ENCODE results near the gene ZCWPW1.
"Not testable (repeated sequence)": the region's sequence is repeated elsewhere in the genome, so short reads cannot be mapped to it uniquely, and the experiment has no call there.

ZCWPW1 gene

DNA sequence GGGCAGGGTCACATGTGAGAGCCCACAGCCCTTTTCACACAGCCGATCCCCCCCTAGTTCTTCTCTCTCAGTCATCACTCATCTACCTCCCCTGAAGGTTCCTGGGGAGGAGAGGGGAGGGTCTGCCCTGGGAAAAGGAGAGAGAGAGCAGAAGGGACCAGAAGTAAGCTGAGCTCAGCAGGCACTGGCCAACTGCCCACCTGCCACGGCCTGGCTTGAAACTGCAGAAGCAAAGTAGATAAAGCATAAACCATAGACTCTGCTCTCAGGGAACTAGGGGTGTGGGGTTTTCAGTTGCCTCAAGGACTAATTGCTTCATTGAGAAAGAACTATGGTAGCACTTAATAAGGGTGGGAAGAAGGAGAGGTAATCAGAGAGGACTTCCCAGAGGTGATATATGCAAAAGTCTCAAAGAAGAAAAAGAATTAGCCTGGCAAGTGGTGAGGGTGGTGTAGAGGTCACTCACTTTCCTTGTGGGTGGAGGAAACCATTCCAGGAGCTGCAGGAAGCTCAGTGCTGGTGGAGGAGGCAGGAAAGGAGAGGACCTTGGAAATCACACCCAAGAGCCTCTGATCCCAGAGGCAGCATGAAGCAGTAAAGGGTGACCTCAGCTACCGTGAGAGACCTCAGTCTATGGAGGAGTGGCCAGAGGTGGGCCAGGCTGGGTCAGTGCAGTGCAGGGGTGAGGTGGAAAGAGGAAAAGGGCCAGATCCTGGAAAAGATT is 38.1 kb downstream of the ZCWPW1 start:
- Histone ChIP-seq H3K4me2 (ENCODE audit: low read length) (no peak overlapping the region), H3K9me3 (replicated peaks; ENCODE audit: low read length) (no peaks in the 10 kb centered on the region), H3K4me1 (ENCODE audit: control insufficient read depth, insufficient read depth, low read length) (no peaks in the 10 kb centered on the region), H3K27me3 (ENCODE audit: control insufficient read depth, insufficient read depth, low read length) (peaks cover 56% of the 10 kb centered on the region), H3K9ac (ENCODE audit: low read depth, low read length) (no peak overlapping the region), H3K36me3 (ENCODE audit: insufficient read depth, low read length) (no peaks in the 10 kb centered on the region), H3K4me3 (ENCODE audit: low read length) (no peak overlapping the region)

DNA sequence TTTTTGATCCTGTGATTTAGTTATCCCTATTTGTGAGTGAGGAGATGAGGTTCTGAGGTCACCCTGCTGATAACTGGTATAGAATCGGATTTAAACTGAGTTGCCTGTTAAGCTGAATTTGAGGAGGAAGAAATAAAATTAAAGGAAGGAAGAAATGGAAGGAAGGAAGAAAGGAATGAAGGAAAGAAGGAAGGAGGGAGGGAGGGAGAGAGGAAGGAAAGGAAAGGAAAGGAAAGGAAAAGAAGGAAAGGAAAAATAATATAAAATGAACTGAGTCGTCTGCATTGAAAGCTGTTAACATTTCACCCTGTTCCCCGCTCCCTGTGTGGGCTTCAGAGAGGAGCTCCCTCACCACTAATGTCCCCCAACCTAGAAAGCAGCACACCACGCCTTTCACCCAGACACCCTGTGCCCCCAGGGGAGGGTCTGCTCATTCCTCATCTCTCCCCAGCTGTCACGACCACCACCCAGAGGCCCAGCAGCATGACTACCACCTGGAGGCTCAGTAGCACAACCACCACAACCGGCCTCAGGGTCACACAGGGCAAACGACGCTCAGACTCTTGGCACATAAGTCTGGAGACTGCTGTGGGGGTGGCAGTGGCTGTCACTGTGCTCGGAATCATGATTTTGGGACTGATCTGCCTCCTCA is 38.9 kb downstream of the ZCWPW1 start:
- Histone ChIP-seq H3K27me3 (ENCODE audit: control insufficient read depth, insufficient read depth, low read length) (peaks cover 59% of the 10 kb centered on the region), H3K9ac (ENCODE audit: low read depth, low read length) (no peak overlapping the region), H3K4me3 (ENCODE audit: low read length) (no peak overlapping the region), H3K36me3 (ENCODE audit: insufficient read depth, low read length) (no peaks in the 10 kb centered on the region), H3K9me3 (replicated peaks; ENCODE audit: low read length) (no peaks in the 10 kb centered on the region), H3K4me1 (ENCODE audit: control insufficient read depth, insufficient read depth, low read length) (no peaks in the 10 kb centered on the region), H3K4me2 (ENCODE audit: low read length) (no peak overlapping the region)

- Histone ChIP-seq H3K9me3 (replicated peaks; ENCODE audit: low read length) (no peaks in the 10 kb centered on the region), H3K27me3 (ENCODE audit: control insufficient read depth, insufficient read depth, low read length) (peaks cover 54% of the 10 kb centered on the region), H3K4me2 (ENCODE audit: low read length) (no peak overlapping the region), H3K9ac (ENCODE audit: low read depth, low read length) (no peak overlapping the region), H3K4me3 (ENCODE audit: low read length) (no peak overlapping the region), H3K4me1 (ENCODE audit: control insufficient read depth, insufficient read depth, low read length) (no peaks in the 10 kb centered on the region), H3K36me3 (ENCODE audit: insufficient read depth, low read length) (no peaks in the 10 kb centered on the region)
These were observed 40.8 kb downstream of the ZCWPW1 start for GRCh38 chr7:100387695-100388094.

DNA sequence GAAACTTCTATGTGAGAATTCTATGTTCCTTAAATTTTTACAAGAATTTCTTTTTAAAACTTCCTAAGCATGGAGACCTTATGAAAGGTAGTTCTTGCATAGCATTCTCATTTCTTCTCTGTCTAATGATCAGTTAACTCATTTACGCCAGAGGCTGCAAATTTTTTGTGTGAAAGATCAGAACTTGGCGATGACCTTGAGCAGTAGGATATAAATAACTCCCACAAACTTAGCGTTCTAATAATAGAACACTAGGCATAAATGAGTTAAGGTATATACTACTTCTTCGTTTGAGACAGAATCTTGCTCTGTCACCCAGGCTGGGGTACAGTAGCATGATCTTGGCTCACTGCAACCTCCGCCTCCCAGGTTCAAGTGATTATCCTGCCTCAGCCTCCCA is 41.6 kb downstream of the ZCWPW1 start:
- Histone ChIP-seq H3K27me3 (ENCODE audit: control insufficient read depth, insufficient read depth, low read length) (peaks cover 49% of the 10 kb centered on the region), H3K9ac (ENCODE audit: low read depth, low read length) (no peak overlapping the region), H3K4me2 (ENCODE audit: low read length) (no peak overlapping the region), H3K4me3 (ENCODE audit: low read length) (no peak overlapping the region), H3K9me3 (replicated peaks; ENCODE audit: low read length) (no peaks in the 10 kb centered on the region), H3K4me1 (ENCODE audit: control insufficient read depth, insufficient read depth, low read length) (no peaks in the 10 kb centered on the region), H3K36me3 (ENCODE audit: insufficient read depth, low read length) (no peaks in the 10 kb centered on the region)

DNA sequence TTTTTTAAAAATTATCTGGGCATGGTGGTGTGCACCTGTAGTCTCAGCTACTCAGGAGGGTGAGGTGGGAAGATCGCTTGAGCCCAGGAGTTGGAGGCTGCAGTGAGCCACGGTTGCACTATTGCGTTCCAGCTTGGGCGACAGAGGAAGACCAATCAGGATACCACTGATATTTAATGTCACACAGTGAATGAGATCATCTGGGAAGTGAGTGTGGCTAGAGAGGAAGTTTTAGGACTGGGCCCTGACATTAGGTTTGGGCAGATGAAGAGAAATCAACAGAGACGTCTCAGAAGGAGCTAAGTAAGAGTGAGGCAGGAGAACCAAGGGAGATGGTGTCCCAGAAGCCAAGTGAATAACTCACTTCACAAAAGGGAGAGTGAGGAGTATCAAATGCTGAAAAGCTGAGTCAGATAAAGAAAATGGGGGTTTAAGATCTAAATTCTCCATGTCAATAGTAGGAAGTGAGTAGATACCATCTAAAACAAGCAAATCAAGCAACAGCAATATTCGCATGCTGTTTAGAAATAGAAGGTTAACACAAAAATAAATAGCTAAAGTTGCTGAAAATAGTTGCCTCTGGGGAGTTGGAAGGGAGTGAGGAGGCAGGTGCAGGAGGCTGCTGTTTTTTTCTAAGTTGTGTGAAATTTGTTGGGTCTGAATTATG is 43.7 kb downstream of the ZCWPW1 start:
- Histone ChIP-seq H3K9ac (ENCODE audit: low read depth, low read length) (no peak overlapping the region), H3K4me2 (ENCODE audit: low read length) (no peak overlapping the region), H3K4me1 (ENCODE audit: control insufficient read depth, insufficient read depth, low read length) (no peaks in the 10 kb centered on the region), H3K36me3 (ENCODE audit: insufficient read depth, low read length) (no peaks in the 10 kb centered on the region), H3K27me3 (ENCODE audit: control insufficient read depth, insufficient read depth, low read length) (peaks cover 36% of the 10 kb centered on the region), H3K4me3 (ENCODE audit: low read length) (no peak overlapping the region), H3K9me3 (replicated peaks; ENCODE audit: low read length) (no peaks in the 10 kb centered on the region)

DNA sequence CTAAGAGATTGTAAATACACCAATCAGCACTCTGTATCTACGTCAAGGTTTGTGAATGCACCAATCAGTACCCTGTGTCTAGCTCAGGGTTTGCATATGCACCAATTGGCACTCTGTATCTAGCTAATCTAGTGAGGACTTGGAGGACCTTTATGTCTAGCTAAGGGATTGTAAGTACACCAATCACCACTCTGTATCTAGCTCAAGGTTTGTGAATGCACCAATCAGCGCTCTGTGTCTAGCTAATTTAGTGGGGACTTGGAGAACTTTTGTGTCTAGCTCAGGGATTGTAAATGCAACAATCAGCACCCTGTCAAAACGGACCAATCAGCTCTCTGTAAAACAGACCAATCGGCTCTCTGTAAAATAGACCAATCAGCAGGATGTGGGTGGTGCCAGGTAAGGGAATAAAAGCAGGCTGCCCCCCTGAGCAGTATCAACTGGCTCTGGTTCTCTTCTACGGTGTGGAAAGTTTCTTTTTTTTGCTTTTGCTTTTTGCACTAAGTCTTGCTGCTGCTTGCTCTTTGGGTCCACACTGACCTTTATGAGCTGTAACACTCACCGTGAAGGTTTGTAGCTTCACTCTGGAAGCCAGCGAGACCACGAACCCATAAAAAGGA is 46.2 kb downstream of the ZCWPW1 start:
- not testable (repeated sequence) for H3K36me3 ChIP-seq (ENCODE audit: insufficient read depth, low read length)

GRCh38 chr7:100381531-100382233 is 46.8 kb downstream of the ZCWPW1 start:
- not testable (repeated sequence) for H3K4me3 ChIP-seq (ENCODE audit: low read length); H3K4me2 ChIP-seq (ENCODE audit: low read length); H3K36me3 ChIP-seq (ENCODE audit: insufficient read depth, low read length); H3K9ac ChIP-seq (ENCODE audit: low read depth, low read length); H3K9me3 ChIP-seq (replicated peaks; ENCODE audit: low read length); H3K4me1 ChIP-seq (ENCODE audit: control insufficient read depth, insufficient read depth, low read length)
- H3K27me3 ChIP-seq (ENCODE audit: control insufficient read depth, insufficient read depth, low read length) = peaks cover 18% of the 10 kb centered on the region

More for the DNA sequence above, 46.2 kb downstream of the ZCWPW1 start:
- H3K9me3 ChIP-seq (replicated peaks; ENCODE audit: low read length); H3K9ac ChIP-seq (ENCODE audit: low read depth, low read length); H3K4me1 ChIP-seq (ENCODE audit: control insufficient read depth, insufficient read depth, low read length); H3K4me2 ChIP-seq (ENCODE audit: low read length); H3K4me3 ChIP-seq (ENCODE audit: low read length): not testable (repeated sequence)
- H3K27me3 ChIP-seq (ENCODE audit: control insufficient read depth, insufficient read depth, low read length) = peaks cover 19% of the 10 kb centered on the region

GRCh38 chr7:100380196-100380595 is 48.3 kb downstream of the ZCWPW1 start:
- no peak overlapping the region for H3K9ac ChIP-seq (ENCODE audit: low read depth, low read length)
- H3K4me3 ChIP-seq (ENCODE audit: low read length) = no peak overlapping the region
- no peaks in the 10 kb centered on the region for H3K36me3 ChIP-seq (ENCODE audit: insufficient read depth, low read length)
- no peaks in the 10 kb centered on the region for H3K4me1 ChIP-seq (ENCODE audit: control insufficient read depth, insufficient read depth, low read length)
- H3K4me2 ChIP-seq (ENCODE audit: low read length) = no peak overlapping the region
- H3K27me3 ChIP-seq (ENCODE audit: control insufficient read depth, insufficient read depth, low read length) = peaks cover 13% of the 10 kb centered on the region
- H3K9me3 ChIP-seq (replicated peaks; ENCODE audit: low read length) = no peaks in the 10 kb centered on the region

- Histone ChIP-seq H3K4me3 (ENCODE audit: low read length) (no peak overlapping the region), H3K9ac (ENCODE audit: low read depth, low read length) (no peak overlapping the region), H3K4me2 (ENCODE audit: low read length) (no peak overlapping the region), H3K9me3 (replicated peaks; ENCODE audit: low read length) (no peaks in the 10 kb centered on the region), H3K4me1 (ENCODE audit: control insufficient read depth, insufficient read depth, low read length) (no peaks in the 10 kb centered on the region), H3K27me3 (ENCODE audit: control insufficient read depth, insufficient read depth, low read length) (peaks cover 5% of the 10 kb centered on the region), H3K36me3 (ENCODE audit: insufficient read depth, low read length) (no peaks in the 10 kb centered on the region)
These were observed 50.3 kb downstream of the ZCWPW1 start for GRCh38 chr7:100378114-100378755.

- H3K36me3 ChIP-seq (ENCODE audit: insufficient read depth, low read length) = no peaks in the 10 kb centered on the region
These were observed 52.4 kb downstream of the ZCWPW1 start for GRCh38 chr7:100376066-100376465.

GRCh38 chr7:100374601-100375000 is 53.9 kb downstream of the ZCWPW1 start:
- Histone ChIP-seq H3K36me3 (ENCODE audit: insufficient read depth, low read length) (no peaks in the 10 kb centered on the region), H3K4me2 (ENCODE audit: low read length) (no peak overlapping the region), H3K27me3 (ENCODE audit: control insufficient read depth, insufficient read depth, low read length) (no peaks in the 10 kb centered on the region), H3K4me3 (ENCODE audit: low read length) (no peak overlapping the region), H3K4me1 (ENCODE audit: control insufficient read depth, insufficient read depth, low read length) (peaks cover 7% of the 10 kb centered on the region), H3K9ac (ENCODE audit: low read depth, low read length) (no peak overlapping the region), H3K9me3 (replicated peaks; ENCODE audit: low read length) (no peaks in the 10 kb centered on the region)

More at GRCh38 chr7:100376066-100376465, 52.4 kb downstream of the ZCWPW1 start:
- Histone ChIP-seq H3K4me3 (ENCODE audit: low read length) (no peak overlapping the region), H3K4me1 (ENCODE audit: control insufficient read depth, insufficient read depth, low read length) (peaks cover 7% of the 10 kb centered on the region), H3K4me2 (ENCODE audit: low read length) (no peak overlapping the region), H3K27me3 (ENCODE audit: control insufficient read depth, insufficient read depth, low read length) (no peaks in the 10 kb centered on the region), H3K9me3 (replicated peaks; ENCODE audit: low read length) (no peaks in the 10 kb centered on the region), H3K9ac (ENCODE audit: low read depth, low read length) (no peak overlapping the region)
